Fibroblast of villous mesenchyme (primary cell): ENCODE results near the gene RNFT2. TPM values are rescaled to one million over a fixed set of nuclear protein-coding genes. Genes with fewer than 3 reads are reported as not detected.

Experiments used
- DNase-seq: peaks from one replicate; pipeline ENCODE4 v3.0.0-alpha.2; 2010; ENCODE audit warnings: low read depth
- H3K4me3 ChIP-seq: 2 replicates; pipeline ENCODE4 v1.5.1; 2011; ENCODE audit warnings: low read depth, mild to moderate bottlenecking, low read length
- CTCF ChIP-seq: IDR thresholded peaks from 2 replicates; pipeline ENCODE4 v1.5.1; 2012; ENCODE audit warnings: low read depth, mild to moderate bottlenecking, low read length; ENCODE audit not compliant: insufficient read depth
- total RNA-seq: library from RNA; depleted of rRNA; stranded (reverse); fragments of >200 nt; gene quantifications from 2 replicates; pipeline ENCODE4 v1.2.3, GENCODE V29; 2012

The RNFT2 gene
- total RNA-seq, 1 donor = 7.3 TPM

DNA sequence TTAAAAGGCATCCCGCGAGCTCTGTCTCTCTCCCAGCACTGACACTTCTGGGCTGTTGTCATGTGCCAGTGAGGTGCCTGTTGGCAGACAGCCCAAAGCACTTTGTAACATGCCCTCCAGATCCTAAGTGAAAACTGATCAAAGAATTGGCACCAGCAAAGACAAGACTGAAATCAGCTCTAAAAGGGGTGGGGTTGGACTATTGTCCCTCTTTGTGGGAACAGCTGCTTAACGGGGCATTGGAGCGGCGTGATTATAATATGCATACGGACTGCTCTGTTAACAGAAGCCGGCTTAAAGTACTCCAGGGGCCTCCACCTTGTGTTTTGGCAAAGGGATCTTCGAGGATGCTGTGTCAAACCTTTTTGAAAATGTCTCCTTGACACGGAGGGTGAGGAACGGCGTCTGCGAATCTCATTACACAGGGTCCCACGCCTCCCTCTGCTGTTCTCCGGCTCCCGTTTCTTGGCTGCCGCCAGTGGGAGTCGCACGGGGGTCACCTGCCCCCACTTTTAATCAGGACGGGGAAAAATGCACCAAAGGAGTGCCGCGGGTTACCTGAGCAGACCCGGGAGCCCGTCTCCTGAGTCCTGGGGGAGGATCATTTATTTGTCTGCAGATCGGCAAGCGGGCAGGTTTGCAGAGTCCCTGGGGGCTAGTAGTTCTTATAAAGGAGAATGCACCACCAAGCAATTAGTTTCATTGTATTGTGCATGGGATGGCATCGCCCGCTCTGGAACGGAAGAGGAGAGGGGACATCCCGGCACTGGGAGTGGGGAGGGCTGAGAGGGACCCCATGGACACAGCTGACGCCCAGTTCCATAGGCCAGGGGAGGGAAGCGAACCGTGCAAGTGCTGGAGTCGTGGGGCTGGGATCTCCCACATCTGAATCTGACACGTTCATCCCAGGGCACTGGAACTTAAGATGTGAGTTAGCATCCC lies 44.6 kb upstream of the RNFT2 start:
- no peak for TF ChIP-seq CTCF
- DNase-seq = no peak
- H3K4me3 ChIP-seq = no peak overlapping the region

- no peak for DNase-seq
- H3K4me3 ChIP-seq = no peak overlapping the region
- no peak for TF ChIP-seq CTCF
These were observed 43.3 kb upstream of the RNFT2 start for GRCh38 chr12:116694653-116695463.

DNA sequence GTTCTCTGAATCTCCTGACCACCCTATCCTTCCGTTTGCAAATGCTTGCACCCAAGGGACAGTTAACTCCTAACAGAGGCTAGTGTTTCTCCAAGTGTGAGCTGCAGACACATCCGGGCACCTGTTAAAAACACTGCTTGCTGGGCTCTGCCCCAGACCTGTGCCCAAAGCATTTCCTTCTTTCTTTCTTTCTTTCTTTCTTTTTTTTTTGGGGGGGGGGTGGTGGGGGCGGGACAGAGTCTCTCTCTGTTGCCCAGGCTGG lies 42.7 kb upstream of the RNFT2 start:
- no peak overlapping the region for H3K4me3 ChIP-seq
- no peak for TF ChIP-seq CTCF
- DNase-seq = no peak

DNA sequence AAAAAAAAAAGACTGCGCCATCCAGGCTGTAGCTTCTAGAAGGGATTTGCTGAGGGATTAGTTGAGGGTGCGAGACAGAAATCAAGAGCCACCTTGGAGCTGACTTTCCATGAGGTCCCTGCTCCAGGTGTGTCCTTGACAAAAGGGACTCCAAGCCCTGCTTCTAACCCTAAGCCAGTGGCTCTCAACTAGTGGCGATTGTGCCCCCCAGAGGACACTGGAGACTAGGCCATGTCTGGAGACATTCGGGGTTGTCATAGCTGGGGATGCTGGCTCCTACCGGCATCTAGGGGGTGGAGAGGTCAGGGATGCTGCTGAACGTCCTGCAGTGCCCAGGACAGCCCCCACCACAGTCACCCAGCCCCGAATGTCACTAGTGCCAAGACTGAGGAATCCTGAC lies 40.8 kb upstream of the RNFT2 start:
- no peak overlapping the region for H3K4me3 ChIP-seq
- TF ChIP-seq CTCF = peak; percentile 36
- DNase-seq = no peak

- no peak for DNase-seq
- no peak for TF ChIP-seq CTCF
- no peak overlapping the region for H3K4me3 ChIP-seq
These were observed 40.4 kb upstream of the RNFT2 start for GRCh38 chr12:116697716-116698115.

GRCh38 chr12:116698116-116698515 lies 40.0 kb upstream of the RNFT2 start:
- no peak overlapping the region for H3K4me3 ChIP-seq
- no peak for TF ChIP-seq CTCF
- DNase-seq = no peak
